ENCODE measurements around the gene FCHSD2.

GRCh38 chr11:72813740-72814285 lies 328.3 kb downstream of the FCHSD2 start:
- no peak for TF ChIP-seq POLR2AphosphoS5 (IDR thresholded peaks at IDR 0.05; ENCODE audit: low read depth, low read length)
- no peak for TF ChIP-seq REST (IDR thresholded peaks at IDR 0.05; ENCODE audit: insufficient read depth in 1 of 2, low read depth in 2 of 2, low read length in 2 of 2)
- TF ChIP-seq TAF1 (IDR thresholded peaks at IDR 0.05; ENCODE audit: borderline replicate concordance, insufficient read depth, low read length), result no peak
- TF ChIP-seq SIN3A (IDR thresholded peaks at IDR 0.05; ENCODE audit: borderline replicate concordance, insufficient read depth, low read length), result no peak

Measured in PFSK-1 (cell line).